ENCODE data around the gene RBM33. TPM values are rescaled to one million over a fixed set of nuclear protein-coding genes. Genes with fewer than 3 reads are reported as not detected.

Gene RBM33
- polyA plus RNA-seq, 3 donors: 15.0 to 27.7 (median 22.2) TPM

DNA sequence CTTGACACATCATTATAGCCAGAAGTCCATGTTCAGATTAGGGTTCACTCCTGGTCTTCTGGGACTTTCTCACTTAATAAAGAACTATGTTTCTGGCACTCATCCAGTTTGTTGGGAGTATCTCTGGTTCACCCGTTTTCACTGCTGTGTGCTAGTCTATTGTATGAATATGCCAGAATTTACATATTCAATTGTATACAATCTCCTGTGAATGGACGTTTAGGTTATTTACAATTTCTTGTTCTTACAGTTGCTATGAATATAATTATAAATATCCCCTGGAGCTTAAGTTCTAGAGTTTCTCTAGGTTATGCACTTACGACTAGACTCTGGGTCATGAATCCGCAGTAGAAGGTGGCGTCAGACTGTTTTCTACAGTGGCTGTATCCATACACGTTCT, 20.0 kb upstream of the RBM33 start:
- H3K4me3 ChIP-seq (replicated peaks in 1 of 3; ENCODE audit: low read depth in 2 of 3, low read length in 3 of 3): no peak overlapping the region
- TF ChIP-seq, protein P1, sequence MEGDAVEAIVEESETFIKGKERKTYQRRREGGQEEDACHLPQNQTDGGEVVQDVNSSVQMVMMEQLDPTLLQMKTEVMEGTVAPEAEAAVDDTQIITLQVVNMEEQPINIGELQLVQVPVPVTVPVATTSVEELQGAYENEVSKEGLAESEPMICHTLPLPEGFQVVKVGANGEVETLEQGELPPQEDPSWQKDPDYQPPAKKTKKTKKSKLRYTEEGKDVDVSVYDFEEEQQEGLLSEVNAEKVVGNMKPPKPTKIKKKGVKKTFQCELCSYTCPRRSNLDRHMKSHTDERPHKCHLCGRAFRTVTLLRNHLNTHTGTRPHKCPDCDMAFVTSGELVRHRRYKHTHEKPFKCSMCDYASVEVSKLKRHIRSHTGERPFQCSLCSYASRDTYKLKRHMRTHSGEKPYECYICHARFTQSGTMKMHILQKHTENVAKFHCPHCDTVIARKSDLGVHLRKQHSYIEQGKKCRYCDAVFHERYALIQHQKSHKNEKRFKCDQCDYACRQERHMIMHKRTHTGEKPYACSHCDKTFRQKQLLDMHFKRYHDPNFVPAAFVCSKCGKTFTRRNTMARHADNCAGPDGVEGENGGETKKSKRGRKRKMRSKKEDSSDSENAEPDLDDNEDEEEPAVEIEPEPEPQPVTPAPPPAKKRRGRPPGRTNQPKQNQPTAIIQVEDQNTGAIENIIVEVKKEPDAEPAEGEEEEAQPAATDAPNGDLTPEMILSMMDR (IDR thresholded peaks at IDR 0.05): no peak
- Mint-ChIP-seq H3K27ac (no peak overlapping the region), H3K9me3 (peaks cover 6 to 29% (median 14%) of the 10 kb centered on the region in 7 donors), H3K36me3 (no peaks in the 10 kb centered on the region), H3K27me3 (ENCODE audit: low read depth in 3 of 3) (peaks cover 1 to 9% (median 2%) of the 10 kb centered on the region in 3 donors), H3K4me3 (no peak overlapping the region), H3K4me1 (no peaks in the 10 kb centered on the region)
- DNase-seq: no peak
- H3K27me3 ChIP-seq (ENCODE audit: control insufficient read depth in 2 of 2, insufficient read depth in 2 of 2, low read length in 2 of 2): no peaks in the 10 kb centered on the region
- no peaks in the 10 kb centered on the region for H3K36me3 ChIP-seq (replicated peaks in 1 of 2; ENCODE audit: control insufficient read depth in 1 of 2, insufficient read depth in 2 of 2, low read length in 2 of 2)
- intact Hi-C loops (cut with micrococcal nuclease): no loop called here
- no peaks in the 10 kb centered on the region for H3K4me1 ChIP-seq (ENCODE audit: control insufficient read depth in 1 of 2, insufficient read depth in 2 of 2, low read length in 2 of 2)
- H3K9ac ChIP-seq (ENCODE audit: insufficient read depth, low read length, poor library complexity, severe bottlenecking): no peak overlapping the region
- peaks cover 7 to 9% of the 10 kb centered on the region in 2 donors for H3K9me3 ChIP-seq (replicated peaks in 1 of 2; ENCODE audit: control insufficient read depth in 1 of 2, insufficient read depth in 1 of 2, low read length in 2 of 2)
- no peaks in the 10 kb centered on the region for H3K79me2 ChIP-seq (ENCODE audit: insufficient read depth, low read length)
- H3K4me2 ChIP-seq (replicated peaks; ENCODE audit: extremely low read depth, low read length, poor library complexity, severe bottlenecking): no peak overlapping the region
- no peak overlapping the region for H3K27ac ChIP-seq (ENCODE audit: low read depth in 1 of 2, low read length in 2 of 2)
- no peaks in the 10 kb centered on the region for H4K20me1 ChIP-seq (ENCODE audit: insufficient read depth, low read length)
- H2AFZ ChIP-seq (ENCODE audit: insufficient read depth, low read depth, low read length, poor library complexity, severe bottlenecking): no peak overlapping the region
- WGBS (ENCODE audit: insufficient coverage): no CpG with 5 or more reads among the region's 6 CpGs

DNA sequence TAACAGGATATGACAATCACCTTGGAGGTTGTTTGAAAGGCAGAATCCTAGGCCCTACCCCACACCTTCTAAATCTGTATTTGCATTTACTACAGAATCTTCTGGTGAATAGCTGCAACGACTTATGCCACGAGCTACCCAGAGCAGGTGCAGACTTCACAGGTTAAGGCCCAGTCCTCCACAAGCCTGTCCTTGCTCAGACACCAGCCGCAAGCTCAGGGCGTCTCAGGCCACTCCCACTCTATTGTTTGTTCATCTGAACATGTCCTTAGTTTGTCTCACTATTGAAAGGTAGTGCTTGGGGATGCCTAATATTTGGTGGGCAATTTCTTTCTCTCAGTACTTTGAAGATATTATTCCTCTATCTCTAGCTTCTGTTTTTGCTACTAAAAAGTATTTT, 18.9 kb upstream of the RBM33 start:
- H4K20me1 ChIP-seq (ENCODE audit: insufficient read depth, low read length): no peaks in the 10 kb centered on the region
- no peaks in the 10 kb centered on the region for H3K36me3 ChIP-seq (replicated peaks in 1 of 2; ENCODE audit: control insufficient read depth in 1 of 2, insufficient read depth in 2 of 2, low read length in 2 of 2)
- no peak overlapping the region for H2AFZ ChIP-seq (ENCODE audit: insufficient read depth, low read depth, low read length, poor library complexity, severe bottlenecking)
- no peak overlapping the region for H3K9ac ChIP-seq (ENCODE audit: insufficient read depth, low read length, poor library complexity, severe bottlenecking)
- no peak overlapping the region for H3K4me2 ChIP-seq (replicated peaks; ENCODE audit: extremely low read depth, low read length, poor library complexity, severe bottlenecking)
- Mint-ChIP-seq H3K36me3 (no peaks in the 10 kb centered on the region), H3K4me1 (no peaks in the 10 kb centered on the region), H3K9me3 (peaks cover 10 to 37% (median 22%) of the 10 kb centered on the region in 7 donors), H3K4me3 (no peak overlapping the region), H3K27me3 (ENCODE audit: low read depth in 3 of 3) (peaks cover 1 to 5% (median 4%) of the 10 kb centered on the region in 3 donors), H3K27ac (no peak overlapping the region)
- no peaks in the 10 kb centered on the region for H3K79me2 ChIP-seq (ENCODE audit: insufficient read depth, low read length)
- H3K4me1 ChIP-seq (ENCODE audit: control insufficient read depth in 1 of 2, insufficient read depth in 2 of 2, low read length in 2 of 2): no peaks in the 10 kb centered on the region
- no peak overlapping the region for H3K4me3 ChIP-seq (replicated peaks in 1 of 3; ENCODE audit: low read depth in 2 of 3, low read length in 3 of 3)
- 94% methylated on average over 2 of the region's 4 CpGs for WGBS (ENCODE audit: insufficient coverage)
- no peak overlapping the region for H3K27ac ChIP-seq (ENCODE audit: low read depth in 1 of 2, low read length in 2 of 2)
- intact Hi-C loops (cut with micrococcal nuclease): no loop called here
- DNase-seq: no peak
- TF ChIP-seq, protein P1 (IDR thresholded peaks at IDR 0.05): no peak
- peaks cover 11 to 15% of the 10 kb centered on the region in 2 donors for H3K9me3 ChIP-seq (replicated peaks in 1 of 2; ENCODE audit: control insufficient read depth in 1 of 2, insufficient read depth in 1 of 2, low read length in 2 of 2)
- H3K27me3 ChIP-seq (ENCODE audit: control insufficient read depth in 2 of 2, insufficient read depth in 2 of 2, low read length in 2 of 2): no peaks in the 10 kb centered on the region
